HepG2 (cell line): ENCODE measurements around the gene STK11. TPM values are rescaled to one million over a fixed set of nuclear protein-coding genes. Genes with fewer than 3 reads are reported as not detected.
A peak's percentile ranks its signal among the peaks of the same experiment; 100 is the strongest.

Source experiments
- ATAC-seq: fragments of 200-7000 bp; cut with Tn5 transposase; 3 replicates; pipeline ENCODE4 v1.9.1; 2020; ENCODE audit warnings: mild to moderate bottlenecking, moderate library complexity
- BruUV-seq: library from RNA; stranded (reverse); fragments of 400-500 nt; replicated peaks from 2 replicates; lab custom pipeline; 2021; lab: Mats Ljungman, UMichigan
- CTCF ChIA-PET: fragments of 300-600 bp; formaldehyde crosslinking; extraction: SDS; loops from one replicate; lab custom pipeline; 2021; ENCODE audit warnings: low total read pairs, inconsistent platforms, low intra/inter-chr PET ratio; lab: Yijun Ruan, JAX
- POLR2A ChIA-PET: fragments of 350-600 bp; sonication (Branson Sonifier 250); formaldehyde crosslinking; loops from one replicate; lab custom pipeline; 2020; ENCODE audit warnings: antibody characterized with exemption, inconsistent platforms; lab: Yijun Ruan, JAX
- DNase-seq: peaks from one replicate; pipeline ENCODE4 v3.0.0-alpha.2; 2015; ENCODE audit warnings: low spot score
- FAIRE-seq: peaks from 3 replicates; lab custom pipeline; 2011; peaks lifted over from hg19 to GRCh38; lab: Jason Lieb, UNC
- H2AFZ ChIP-seq: one replicate; pipeline ENCODE4 v1.6.1; 2011; ENCODE audit warnings: low read length, inconsistent platforms
- H3K27ac ChIP-seq: fragments of 300-600 bp; 3 replicates; pipeline ENCODE4 v1.8.0; 2011; ENCODE audit warnings: mixed run types, mild to moderate bottlenecking, mixed read lengths, low read length, inconsistent platforms; ENCODE audit not compliant: insufficient read depth; ENCODE audit errors: extremely low read length
- H3K27me3 ChIP-seq, 2 experiments: fragments of 200-600 bp in 1 of 2; 2 replicates in 1 of 2; 3 replicates in 1 of 2; pipeline versions ENCODE4 v1.6.0 to v1.8.0; 2011; ENCODE audit warnings: low read length in 2 of 2, mild to moderate bottlenecking in 2 of 2, moderate library complexity in 2 of 2, inconsistent platforms in 1 of 2; ENCODE audit not compliant: insufficient read depth in 2 of 2, control insufficient read depth in 1 of 2
- H3K36me3 ChIP-seq, 2 experiments: fragments of 200-600 bp in 1 of 2; replicated peaks in 1 of 2; 2 replicates in 1 of 2; 3 replicates in 1 of 2; pipeline versions ENCODE4 v1.5.1 to v1.8.0; 2011; ENCODE audit warnings: low read length in 2 of 2, inconsistent platforms in 1 of 2; ENCODE audit not compliant: insufficient read depth in 2 of 2, control insufficient read depth in 1 of 2
- H3K4me1 ChIP-seq: 2 replicates; pipeline ENCODE4 v1.5.1; 2012; ENCODE audit warnings: low read length, inconsistent platforms; ENCODE audit not compliant: insufficient read depth
- H3K4me2 ChIP-seq: 2 replicates; pipeline ENCODE4 v1.6.0; 2011; ENCODE audit warnings: low read depth, low read length, inconsistent platforms
- H3K4me3 ChIP-seq, 3 experiments: fragments of 200-600 bp in 1 of 3; sonication (generic), shearing (Covaris generic) in 1 of 3; replicated peaks in 1 of 3; 2 replicates each; pipeline ENCODE4 v1.5.1; 2011 to 2016; ENCODE audit warnings: low read length in 3 of 3, inconsistent platforms in 2 of 3, low read depth in 2 of 3, mild to moderate bottlenecking in 2 of 3, control low read depth in 1 of 3, mixed read lengths in 1 of 3; ENCODE audit not compliant: insufficient read depth in 1 of 3
- H3K79me2 ChIP-seq: one replicate; pipeline ENCODE4 v1.6.1; 2011; ENCODE audit warnings: low read length, inconsistent platforms; ENCODE audit not compliant: insufficient read depth
- H3K9ac ChIP-seq: 2 replicates; pipeline ENCODE4 v1.6.0; 2011; ENCODE audit warnings: mild to moderate bottlenecking, low read depth, low read length, inconsistent platforms; ENCODE audit not compliant: insufficient read depth
- H3K9me3 ChIP-seq: 2 replicates; pipeline ENCODE4 v1.5.1; 2012; ENCODE audit warnings: mild to moderate bottlenecking, low read length
- H4K20me1 ChIP-seq: 2 replicates; pipeline ENCODE4 v1.6.0; 2011; ENCODE audit warnings: inconsistent platforms, mild to moderate bottlenecking, low read length, moderate library complexity; ENCODE audit not compliant: insufficient read depth
- ATF4 ChIP-seq, 2 experiments: fragments of 450-650 bp in 1 of 2; sonication (generic) in 1 of 2; formaldehyde crosslinking; IDR thresholded peaks; 2 replicates each; pipeline versions ENCODE4 v1.5.0 to v1.8.0; 2020 to 2022; ENCODE audit warnings: mild to moderate bottlenecking in 1 of 2, missing genetic modification reagents in 1 of 2
- ATF6 ChIP-seq: sonication (generic); formaldehyde crosslinking; conservative IDR thresholded peaks from 2 replicates; pipeline ENCODE4 v1.4.0; 2020; ENCODE audit warnings: missing genetic modification reagents
- CEBPB ChIP-seq: IDR thresholded peaks from 2 replicates; pipeline ENCODE4 v1.6.1; 2011; ENCODE audit warnings: low read depth, low read length, improper control_type of control experiment, borderline replicate concordance
- CENPX ChIP-seq: sonication (generic); formaldehyde crosslinking; IDR thresholded peaks from 2 replicates; pipeline ENCODE4 v1.9.0; 2021; ENCODE audit warnings: mild to moderate bottlenecking, missing genetic modification reagents, moderate library complexity
- HNF1B ChIP-seq: sonication (generic); formaldehyde crosslinking; IDR thresholded peaks from 2 replicates; pipeline ENCODE4 v1.5.1; 2020; ENCODE audit warnings: mild to moderate bottlenecking, moderate library complexity, missing genetic modification reagents
- HNRNPH1 ChIP-seq: fragments of 200-400 bp; formaldehyde crosslinking; optimal IDR thresholded peaks from 2 replicates; pipeline ENCODE3; 2017; ENCODE audit warnings: mild to moderate bottlenecking, low read depth, low read length
- HNRNPK ChIP-seq: fragments of 200-400 bp; formaldehyde crosslinking; IDR thresholded peaks from 2 replicates; pipeline ENCODE4 v1.6.1; 2018; ENCODE audit warnings: low read length, low read depth, moderate library complexity, mild to moderate bottlenecking; ENCODE audit not compliant: poor library complexity, severe bottlenecking
- KLF6 ChIP-seq: IDR thresholded peaks from 2 replicates; pipeline ENCODE4 v1.8.0; 2016; ENCODE audit warnings: missing biosample characterization, missing genetic modification reagents
- PHF20 ChIP-seq: sonication (generic); formaldehyde crosslinking; IDR thresholded peaks from 2 replicates; pipeline ENCODE4 v1.5.0; 2020; ENCODE audit warnings: mild to moderate bottlenecking, missing genetic modification reagents
- RAD21 ChIP-seq: fragments of 450-650 bp; formaldehyde crosslinking; IDR thresholded peaks from 2 replicates; pipeline ENCODE4 v1.5.0; 2020; ENCODE audit warnings: mild to moderate bottlenecking
- SIN3A ChIP-seq: IDR thresholded peaks from 2 replicates; pipeline ENCODE4 v1.6.1; 2011; ENCODE audit warnings: low read depth, mild to moderate bottlenecking, control low read depth, low read length, borderline replicate concordance
- ZNF275 ChIP-seq: sonication (generic); formaldehyde crosslinking; IDR thresholded peaks from 2 replicates; pipeline ENCODE4 v1.8.0; 2022; ENCODE audit warnings: missing genetic modification reagents, mild to moderate bottlenecking, inconsistent platforms, borderline replicate concordance
- ZNF768 ChIP-seq: sonication (generic); formaldehyde crosslinking; IDR thresholded peaks from 2 replicates; pipeline ENCODE4 v1.4.0; 2020; ENCODE audit warnings: missing genetic modification reagents
- WGBS: methylation state at CpG from one replicate; pipeline ENCODE4 v1.1.6; 2017; ENCODE audit warnings: low lambda C conversion rate; 5-methylcytosine and 5-hydroxymethylcytosine counted together
- in situ Hi-C: cut with HindIII; loops from 2 replicates; pipeline ENCODE4 v1.10.0; 2017; ENCODE audit warnings: low pct_unique_long_range_greater_than_20kb; ENCODE audit not compliant: extremely low pct_ligation_motif_present
- intact Hi-C: fragments of 100-400 bp; cut with micrococcal nuclease; formaldehyde crosslinking; loops from one replicate; pipeline ENCODE4 v1.10.0; 2022; ENCODE audit not compliant: unreplicated experiment
- polyA plus RNA-seq, 8 experiments: library from polyadenylated mRNA; depleted of rRNA in 3 of 8; stranded (reverse) in 7 of 8; unstranded in 1 of 8; fragments of >200 nt; fragmentation: Illumina TruSeq in 4 of 8; extraction: Trizol in 4 of 8; gene quantifications; 2 replicates each; pipeline versions ENCODE4 v1.2.1 to v1.2.3, GENCODE V29; 2011 to 2016; ENCODE audit warnings: low read depth in 4 of 8, missing spikeins in 1 of 8, mixed read lengths in 1 of 8; ENCODE audit not compliant: insufficient read depth in 1 of 8
- total RNA-seq, 5 experiments: library from RNA; depleted of rRNA; stranded (reverse); fragments of >200 nt; fragmentation: Illumina TruSeq; extraction: Trizol; gene quantifications; 2 replicates each; pipeline ENCODE4 v1.2.3, GENCODE V29; 2016; ENCODE audit warnings: low read depth in 1 of 5

STK11 gene
- total and polyA plus RNA-seq, 2 of the 13 experiments (the other 11 are each of a cell fraction or from before 2014, with no cell fraction given), result 27.5 to 43.6 TPM

- no peak overlapping the region for H3K4me3 ChIP-seq
- BruUV-seq, result no TSS peak
- H3K4me2 ChIP-seq, result no peak overlapping the region
- H4K20me1 ChIP-seq, result no peaks in the 10 kb centered on the region
- no peak overlapping the region for H2AFZ ChIP-seq
- DNase-seq (no peak), ATAC-seq (no peak), FAIRE-seq (no peak)
- H3K9me3 ChIP-seq, result no peaks in the 10 kb centered on the region
- H3K4me1 ChIP-seq, result peaks cover 33% of the 10 kb centered on the region
- peaks cover 11% of the 10 kb centered on the region for H3K79me2 ChIP-seq
- no peak overlapping the region for H3K27ac ChIP-seq
- H3K36me3 ChIP-seq, result no peaks in the 10 kb centered on the region
- intact Hi-C loops (no loop called here), in situ Hi-C loops (no loop called here)
- 48% methylated on average over 24 of the region's 25 CpGs for WGBS
- TF ChIP-seq ZNF275 (CRISPR knock-in tag) (no peak), CEBPB (0 out of 2 replicates have a peak, but pooled peaks have one; percentile 17), ATF6 (CRISPR knock-in tag) (no peak), PHF20 (CRISPR knock-in tag) (no peak), HNRNPH1 (no peak), HNF1B (CRISPR knock-in tag) (no peak), ZNF768 (CRISPR knock-in tag) (peak; percentile 97), HNRNPK (no peak), SIN3A (no peak), RAD21 (CRISPR knock-in tag) (no peak), CENPX (CRISPR knock-in tag) (no peak), ATF4 (CRISPR knock-in tag; IDR thresholded peaks at IDR 0.05) (no peak), KLF6 (CRISPR knock-in tag) (no peak)
- H3K27me3 ChIP-seq, result no peaks in the 10 kb centered on the region
- POLR2A ChIA-PET, result no interaction called here
- CTCF ChIA-PET, result no interaction called here
- H3K9ac ChIP-seq, result no peak overlapping the region
Measured at GRCh38 chr19:1177322-1178114, 28.1 kb upstream of the STK11 start.
